SU-DHL-6 (cell line): ENCODE results near the gene GRIN2A.

Experiments
- H2AFZ ChIP-seq: fragments of 200-600 bp; sonication (generic); 2 replicates; pipeline ENCODE4 v1.6.1; 2014; ENCODE audit warnings: low read depth, mild to moderate bottlenecking, moderate library complexity, mixed read lengths, antibody characterized with exemption, low read length; ENCODE audit not compliant: severe bottlenecking
- H3F3A ChIP-seq: fragments of 200-600 bp; shearing (Covaris generic); 2 replicates; pipeline ENCODE4 v1.6.0; 2016; ENCODE audit warnings: antibody characterized with exemption, mild to moderate bottlenecking; ENCODE audit not compliant: insufficient read depth
- H3K27ac ChIP-seq: fragments of 200-600 bp; sonication (generic); 2 replicates; pipeline ENCODE4 v1.5.1; 2016; ENCODE audit warnings: low read depth, mild to moderate bottlenecking, low read length, moderate library complexity, mixed read lengths
- H3K27me3 ChIP-seq: fragments of 200-600 bp; sonication (generic), shearing (Covaris generic); 2 replicates; pipeline ENCODE4 v1.6.0; 2014; ENCODE audit warnings: mild to moderate bottlenecking, low read length
- H3K36me3 ChIP-seq: fragments of 200-600 bp; sonication (generic); 2 replicates; pipeline ENCODE4 v1.6.1; 2014; ENCODE audit warnings: mild to moderate bottlenecking, low read length, mixed read lengths
- H3K4me2 ChIP-seq: fragments of 300-600, 200-600 bp; shearing (Covaris generic), sonication (generic); 2 replicates; pipeline ENCODE4 v1.6.0; 2014; ENCODE audit warnings: low read length, low read depth, mild to moderate bottlenecking; ENCODE audit not compliant: poor library complexity, severe bottlenecking
- H3K4me3 ChIP-seq: fragments of 200-600 bp; sonication (generic); 2 replicates; pipeline ENCODE4 v1.5.1; 2014; ENCODE audit warnings: antibody characterized with exemption, low read length, mild to moderate bottlenecking, mixed read lengths; ENCODE audit not compliant: insufficient read depth, poor library complexity, severe bottlenecking
- H3K79me2 ChIP-seq: fragments of 200-600 bp; sonication (generic); 2 replicates; pipeline ENCODE4 v1.6.1; 2014; ENCODE audit warnings: mild to moderate bottlenecking, low read length, moderate library complexity; ENCODE audit not compliant: insufficient read depth
- H3K9ac ChIP-seq: fragments of 200-600 bp; sonication (generic); 2 replicates; pipeline ENCODE4 v1.7.0; 2014; ENCODE audit warnings: mild to moderate bottlenecking, low read length
- H3K9me2 ChIP-seq: fragments of 200-600 bp; sonication (generic); replicated peaks from 2 replicates; pipeline ENCODE4 v1.6.1; 2014; ENCODE audit warnings: low read length; ENCODE audit not compliant: insufficient read depth
- H3K9me3 ChIP-seq: fragments of 200-600 bp; sonication (generic); 2 replicates; pipeline ENCODE4 v1.6.1; 2014; ENCODE audit warnings: low read length, mixed read lengths; ENCODE audit not compliant: insufficient read depth
- H4K20me1 ChIP-seq: fragments of 200-600 bp; sonication (generic); 2 replicates; pipeline ENCODE4 v1.6.1; 2014; ENCODE audit warnings: low read depth, mild to moderate bottlenecking, antibody characterized with exemption, low read length, moderate library complexity, mixed read lengths
- EZH2phosphoT487 ChIP-seq: fragments of 200-600 bp; sonication (generic), shearing (Covaris generic); conservative IDR thresholded peaks from 2 replicates; pipeline ENCODE4 v1.6.1; 2018; ENCODE audit warnings: mild to moderate bottlenecking, antibody characterized with exemption, low read length, moderate library complexity, mixed read lengths
- TF ChIP-seq, protein P1 (sequence below): fragments of 200-600 bp; sonication (generic); IDR thresholded peaks from one replicate; pipeline ENCODE4 v1.5.1; 2017; ENCODE audit warnings: antibody characterized with exemption, mild to moderate bottlenecking, low read length, moderate library complexity; ENCODE audit not compliant: insufficient read depth, poor library complexity, severe bottlenecking

GRIN2A gene

DNA sequence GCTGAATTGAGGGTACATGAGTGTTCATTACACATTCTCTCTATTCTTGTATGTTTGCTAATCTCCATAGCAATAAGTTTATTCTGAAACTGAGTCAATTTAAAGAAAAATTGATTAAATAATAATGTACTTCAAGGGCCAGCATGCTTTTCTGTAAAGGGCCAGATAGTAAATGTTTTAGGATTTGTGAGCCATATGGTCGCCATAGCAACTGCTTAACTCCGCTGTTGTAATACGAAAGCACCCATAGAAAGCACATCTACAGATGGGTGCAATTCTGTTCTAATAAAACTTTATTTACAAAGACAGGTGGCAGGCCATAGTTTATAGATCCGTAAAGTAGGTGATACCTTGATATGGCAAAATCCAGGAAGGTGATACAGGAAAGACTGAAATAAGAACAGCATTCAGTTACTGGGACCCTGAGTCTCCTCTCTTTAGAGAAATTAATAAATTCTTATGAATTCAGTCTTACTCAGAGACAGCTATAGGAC, 36.6 kb downstream of the GRIN2A start:
- no peaks in the 10 kb centered on the region for H3K9me3 ChIP-seq
- H3K36me3 ChIP-seq: no peaks in the 10 kb centered on the region
- no peak overlapping the region for H2AFZ ChIP-seq
- H3K79me2 ChIP-seq: no peaks in the 10 kb centered on the region
- no peaks in the 10 kb centered on the region for H3K27me3 ChIP-seq
- no peak for TF ChIP-seq EZH2phosphoT487
- TF ChIP-seq, protein P1, sequence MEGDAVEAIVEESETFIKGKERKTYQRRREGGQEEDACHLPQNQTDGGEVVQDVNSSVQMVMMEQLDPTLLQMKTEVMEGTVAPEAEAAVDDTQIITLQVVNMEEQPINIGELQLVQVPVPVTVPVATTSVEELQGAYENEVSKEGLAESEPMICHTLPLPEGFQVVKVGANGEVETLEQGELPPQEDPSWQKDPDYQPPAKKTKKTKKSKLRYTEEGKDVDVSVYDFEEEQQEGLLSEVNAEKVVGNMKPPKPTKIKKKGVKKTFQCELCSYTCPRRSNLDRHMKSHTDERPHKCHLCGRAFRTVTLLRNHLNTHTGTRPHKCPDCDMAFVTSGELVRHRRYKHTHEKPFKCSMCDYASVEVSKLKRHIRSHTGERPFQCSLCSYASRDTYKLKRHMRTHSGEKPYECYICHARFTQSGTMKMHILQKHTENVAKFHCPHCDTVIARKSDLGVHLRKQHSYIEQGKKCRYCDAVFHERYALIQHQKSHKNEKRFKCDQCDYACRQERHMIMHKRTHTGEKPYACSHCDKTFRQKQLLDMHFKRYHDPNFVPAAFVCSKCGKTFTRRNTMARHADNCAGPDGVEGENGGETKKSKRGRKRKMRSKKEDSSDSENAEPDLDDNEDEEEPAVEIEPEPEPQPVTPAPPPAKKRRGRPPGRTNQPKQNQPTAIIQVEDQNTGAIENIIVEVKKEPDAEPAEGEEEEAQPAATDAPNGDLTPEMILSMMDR: no peak
- H3K9me2 ChIP-seq: no peaks in the 10 kb centered on the region
- H3F3A ChIP-seq: no peaks in the 10 kb centered on the region
- H4K20me1 ChIP-seq: no peaks in the 10 kb centered on the region
- no peak overlapping the region for H3K4me3 ChIP-seq
- H3K9ac ChIP-seq: no peak overlapping the region
- no peak overlapping the region for H3K27ac ChIP-seq
- no peak overlapping the region for H3K4me2 ChIP-seq

DNA sequence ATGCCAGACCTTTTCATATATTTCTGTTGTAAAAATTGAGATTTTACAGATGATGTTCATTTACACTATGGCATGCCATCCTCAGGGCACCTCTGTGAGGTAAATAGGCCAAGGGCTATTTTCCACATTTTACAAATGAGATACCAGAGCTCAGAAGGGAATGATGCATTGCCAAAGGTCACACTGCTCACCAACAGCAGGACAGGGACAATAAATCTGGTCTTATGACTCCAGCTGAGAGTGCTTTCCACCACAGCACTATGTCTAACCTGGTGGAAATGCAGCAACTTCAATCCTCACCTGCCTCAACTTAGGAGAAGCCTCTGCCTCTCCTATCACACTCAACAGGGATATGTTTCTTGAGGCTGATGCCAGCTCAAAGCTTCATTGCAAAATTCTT, 40.6 kb downstream of the GRIN2A start:
- Histone ChIP-seq H3K36me3 (no peaks in the 10 kb centered on the region), H3K4me3 (no peak overlapping the region), H3K27me3 (no peaks in the 10 kb centered on the region), H3F3A (no peaks in the 10 kb centered on the region), H3K9me3 (no peaks in the 10 kb centered on the region), H3K9ac (no peak overlapping the region), H3K9me2 (no peaks in the 10 kb centered on the region), H3K79me2 (no peaks in the 10 kb centered on the region), H2AFZ (no peak overlapping the region), H3K27ac (no peak overlapping the region), H4K20me1 (no peaks in the 10 kb centered on the region), H3K4me2 (no peak overlapping the region)
- no peak for TF ChIP-seq EZH2phosphoT487
- TF ChIP-seq, protein P1: no peak

DNA sequence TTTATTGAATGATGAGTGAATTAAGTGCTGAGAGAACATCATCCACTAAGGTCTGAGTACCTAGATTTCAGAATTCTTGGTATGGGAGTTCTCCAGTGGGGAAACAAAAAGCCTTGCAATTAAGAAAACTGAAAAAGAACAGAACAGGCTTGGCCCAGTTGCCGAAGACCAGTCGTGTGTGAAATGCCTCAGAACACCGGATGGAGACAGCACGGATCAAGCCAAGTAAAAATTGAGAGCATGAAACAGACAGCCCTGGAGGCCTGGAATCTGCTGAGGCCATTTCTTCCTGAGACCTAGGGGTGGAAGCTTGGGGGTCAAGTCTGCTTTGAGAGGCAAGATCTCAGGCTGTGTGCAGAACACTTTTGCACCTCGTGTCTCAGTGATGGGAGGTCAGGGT, 43.3 kb downstream of the GRIN2A start:
- Histone ChIP-seq H3K79me2 (no peaks in the 10 kb centered on the region), H3K4me2 (no peak overlapping the region), H3K9ac (no peak overlapping the region), H3K27ac (no peak overlapping the region), H3K9me3 (no peaks in the 10 kb centered on the region), H3K27me3 (no peaks in the 10 kb centered on the region), H3K36me3 (no peaks in the 10 kb centered on the region), H3F3A (no peaks in the 10 kb centered on the region), H3K4me3 (no peak overlapping the region), H2AFZ (no peak overlapping the region), H4K20me1 (no peaks in the 10 kb centered on the region), H3K9me2 (no peaks in the 10 kb centered on the region)
- no peak for TF ChIP-seq EZH2phosphoT487
- TF ChIP-seq, protein P1: no peak
